Hepatocyte (in vitro differentiated cells): ENCODE measurements around the gene ARSA.

Experiments used
- EZH2 ChIP-seq: fragments of 200-600 bp; sonication (generic); IDR thresholded peaks from 2 replicates; pipeline ENCODE4 v1.6.1; 2016; ENCODE audit warnings: antibody characterized with exemption, mild to moderate bottlenecking, borderline replicate concordance
- TF ChIP-seq, protein P1 (sequence below): fragments of 200-600 bp; sonication (generic); IDR thresholded peaks from 2 replicates; pipeline ENCODE4 v1.5.1; 2016; ENCODE audit warnings: antibody characterized with exemption, mild to moderate bottlenecking; ENCODE audit not compliant: poor library complexity

DNA sequence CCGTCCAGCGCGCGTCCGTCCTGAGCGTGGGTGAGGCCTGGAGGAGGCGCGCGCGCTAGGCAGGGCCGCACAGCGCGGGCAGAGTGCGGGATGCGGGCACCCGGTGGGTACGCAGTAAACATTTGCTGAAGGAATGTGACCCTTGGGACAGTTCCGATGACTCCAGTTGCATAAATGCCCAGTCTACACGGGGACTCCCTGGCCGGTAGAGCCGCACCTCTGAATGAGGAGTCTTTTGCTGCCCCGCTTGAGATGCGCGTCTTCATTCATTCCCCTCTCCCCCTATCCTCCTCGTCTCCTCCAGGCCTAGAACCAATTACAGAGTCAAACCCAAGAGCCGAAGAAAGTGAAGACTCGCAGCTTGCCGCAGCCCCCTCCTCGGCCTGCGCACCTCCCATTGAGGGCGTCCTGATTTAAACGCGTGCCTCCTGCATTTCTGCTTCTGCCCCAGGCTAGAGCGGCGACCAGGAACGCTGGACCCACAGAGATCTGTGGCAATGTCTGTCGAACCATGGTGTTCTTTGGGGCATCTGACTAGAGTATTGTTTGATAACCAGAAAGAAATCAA is 44.6 kb downstream of the ARSA start:
- TF ChIP-seq, protein P1, sequence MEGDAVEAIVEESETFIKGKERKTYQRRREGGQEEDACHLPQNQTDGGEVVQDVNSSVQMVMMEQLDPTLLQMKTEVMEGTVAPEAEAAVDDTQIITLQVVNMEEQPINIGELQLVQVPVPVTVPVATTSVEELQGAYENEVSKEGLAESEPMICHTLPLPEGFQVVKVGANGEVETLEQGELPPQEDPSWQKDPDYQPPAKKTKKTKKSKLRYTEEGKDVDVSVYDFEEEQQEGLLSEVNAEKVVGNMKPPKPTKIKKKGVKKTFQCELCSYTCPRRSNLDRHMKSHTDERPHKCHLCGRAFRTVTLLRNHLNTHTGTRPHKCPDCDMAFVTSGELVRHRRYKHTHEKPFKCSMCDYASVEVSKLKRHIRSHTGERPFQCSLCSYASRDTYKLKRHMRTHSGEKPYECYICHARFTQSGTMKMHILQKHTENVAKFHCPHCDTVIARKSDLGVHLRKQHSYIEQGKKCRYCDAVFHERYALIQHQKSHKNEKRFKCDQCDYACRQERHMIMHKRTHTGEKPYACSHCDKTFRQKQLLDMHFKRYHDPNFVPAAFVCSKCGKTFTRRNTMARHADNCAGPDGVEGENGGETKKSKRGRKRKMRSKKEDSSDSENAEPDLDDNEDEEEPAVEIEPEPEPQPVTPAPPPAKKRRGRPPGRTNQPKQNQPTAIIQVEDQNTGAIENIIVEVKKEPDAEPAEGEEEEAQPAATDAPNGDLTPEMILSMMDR = no peak
- no peak for TF ChIP-seq EZH2
